ENCODE data around the gene SLC16A3.

Gene SLC16A3

DNA sequence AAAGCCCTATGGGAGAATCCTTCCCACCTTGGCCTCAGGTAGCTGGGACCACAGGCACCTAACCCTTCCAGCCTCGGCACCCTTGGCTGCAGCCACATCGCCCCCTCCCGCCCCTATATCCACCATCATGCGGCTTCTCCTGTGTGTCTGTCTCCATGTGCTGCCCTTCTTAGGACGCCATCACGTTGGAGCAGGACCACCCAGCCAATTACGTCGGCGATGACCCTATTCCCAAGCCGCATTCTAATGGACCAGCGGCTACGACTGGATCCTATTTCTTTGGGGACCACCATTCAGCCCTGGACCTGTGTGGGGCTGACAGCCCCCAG is 12.9 kb upstream of the SLC16A3 start:
- H3K4me2 ChIP-seq (ENCODE audit: low read length), result no peak overlapping the region
- no peak overlapping the region for H3K9ac ChIP-seq
- H3K4me3 ChIP-seq (ENCODE audit: low read depth, low read length), result no peak overlapping the region
- H3K4me1 ChIP-seq, result peaks cover 27% of the 10 kb centered on the region
- no peaks in the 10 kb centered on the region for H3K27me3 ChIP-seq (ENCODE audit: control insufficient read depth, insufficient read depth, low read length)
- H3K79me2 ChIP-seq, result peaks cover 3% of the 10 kb centered on the region
- no peaks in the 10 kb centered on the region for H3K36me3 ChIP-seq (ENCODE audit: control insufficient read depth, insufficient read depth, low read length)
- TF ChIP-seq, protein P1, sequence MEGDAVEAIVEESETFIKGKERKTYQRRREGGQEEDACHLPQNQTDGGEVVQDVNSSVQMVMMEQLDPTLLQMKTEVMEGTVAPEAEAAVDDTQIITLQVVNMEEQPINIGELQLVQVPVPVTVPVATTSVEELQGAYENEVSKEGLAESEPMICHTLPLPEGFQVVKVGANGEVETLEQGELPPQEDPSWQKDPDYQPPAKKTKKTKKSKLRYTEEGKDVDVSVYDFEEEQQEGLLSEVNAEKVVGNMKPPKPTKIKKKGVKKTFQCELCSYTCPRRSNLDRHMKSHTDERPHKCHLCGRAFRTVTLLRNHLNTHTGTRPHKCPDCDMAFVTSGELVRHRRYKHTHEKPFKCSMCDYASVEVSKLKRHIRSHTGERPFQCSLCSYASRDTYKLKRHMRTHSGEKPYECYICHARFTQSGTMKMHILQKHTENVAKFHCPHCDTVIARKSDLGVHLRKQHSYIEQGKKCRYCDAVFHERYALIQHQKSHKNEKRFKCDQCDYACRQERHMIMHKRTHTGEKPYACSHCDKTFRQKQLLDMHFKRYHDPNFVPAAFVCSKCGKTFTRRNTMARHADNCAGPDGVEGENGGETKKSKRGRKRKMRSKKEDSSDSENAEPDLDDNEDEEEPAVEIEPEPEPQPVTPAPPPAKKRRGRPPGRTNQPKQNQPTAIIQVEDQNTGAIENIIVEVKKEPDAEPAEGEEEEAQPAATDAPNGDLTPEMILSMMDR (IDR thresholded peaks at IDR 0.05), result no peak
- no peaks in the 10 kb centered on the region for H3K9me3 ChIP-seq (ENCODE audit: control insufficient read depth, low read length)
- H2AFZ ChIP-seq, result peak overlapping the region; percentile 75
- H3K27ac ChIP-seq, result peak overlapping the region; percentile 75

DNA sequence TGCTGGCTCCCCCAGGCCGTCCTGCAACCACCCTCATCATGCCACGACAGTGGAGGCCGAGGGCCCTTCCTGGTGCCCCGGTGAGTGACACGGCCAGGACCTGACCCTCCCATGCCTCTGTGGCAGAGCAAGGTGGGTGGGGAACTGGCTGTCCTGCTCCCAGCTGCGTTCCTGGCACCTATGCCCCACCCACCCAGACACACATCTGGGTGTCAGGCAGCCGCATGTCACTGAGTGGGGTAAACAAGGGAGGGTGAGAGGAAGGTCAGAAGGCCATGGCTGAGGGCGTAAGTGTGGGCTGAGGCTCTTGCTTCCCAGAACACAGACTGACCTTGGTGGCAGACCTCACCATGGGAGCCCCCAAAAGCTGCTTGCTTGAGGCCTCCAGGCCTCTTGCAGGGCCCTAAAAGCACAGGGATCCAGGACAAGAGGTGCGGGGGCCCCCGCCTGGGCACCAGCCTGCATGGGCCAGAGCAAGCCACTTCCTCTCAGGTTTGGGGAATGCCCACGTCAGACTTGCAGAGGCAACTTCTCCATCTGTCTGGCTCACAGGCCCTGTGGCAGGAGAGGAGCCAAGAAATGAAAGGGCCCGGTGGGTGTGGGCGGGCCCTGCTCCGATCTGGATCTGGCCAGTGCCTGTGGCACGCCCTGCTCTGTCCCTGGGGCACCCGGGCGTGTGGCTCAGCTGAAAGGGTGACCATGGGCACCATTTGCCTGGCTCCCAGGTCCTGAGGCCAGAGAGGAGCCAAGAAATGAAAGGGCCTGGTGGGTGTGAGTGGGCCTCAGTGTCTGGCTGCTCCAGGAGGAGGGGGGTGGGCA is 12.3 kb upstream of the SLC16A3 start:
- Histone ChIP-seq H3K27ac (peak overlapping the region; percentile 75), H3K36me3 (ENCODE audit: control insufficient read depth, insufficient read depth, low read length) (no peaks in the 10 kb centered on the region), H3K4me3 (ENCODE audit: low read depth, low read length) (peak overlapping the region; percentile 26), H3K4me1 (peaks cover 27% of the 10 kb centered on the region), H3K9ac (no peak overlapping the region), H3K27me3 (ENCODE audit: control insufficient read depth, insufficient read depth, low read length) (no peaks in the 10 kb centered on the region), H3K9me3 (ENCODE audit: control insufficient read depth, low read length) (no peaks in the 10 kb centered on the region), H2AFZ (peak overlapping the region; percentile 75), H3K4me2 (ENCODE audit: low read length) (peak overlapping the region; percentile 60), H3K79me2 (no peaks in the 10 kb centered on the region)
- TF ChIP-seq, protein P1 (IDR thresholded peaks at IDR 0.05), result no peak

DNA sequence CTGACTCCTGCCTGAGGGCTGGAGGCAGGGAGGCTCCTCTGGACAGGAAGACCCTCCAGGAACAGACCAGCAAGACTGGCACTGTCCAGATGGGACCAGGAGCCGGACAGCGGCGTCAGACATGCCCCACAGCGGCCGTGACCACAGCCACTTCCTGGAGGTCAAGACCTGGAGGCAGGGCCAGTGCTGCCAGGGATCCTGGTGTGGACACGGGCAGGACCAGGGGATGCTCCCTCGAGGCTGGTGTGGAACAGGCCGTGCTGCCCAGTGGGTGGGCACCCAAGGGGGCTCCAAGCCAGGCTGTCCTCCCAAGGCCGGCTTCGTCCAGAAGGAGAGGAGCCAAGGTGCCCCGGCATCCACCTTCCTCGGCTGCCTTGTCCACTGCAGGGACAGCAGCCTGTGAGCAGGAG is 11.7 kb upstream of the SLC16A3 start:
- H3K9me3 ChIP-seq (ENCODE audit: control insufficient read depth, low read length), result no peaks in the 10 kb centered on the region
- peaks cover 22% of the 10 kb centered on the region for H3K4me1 ChIP-seq
- peak overlapping the region; percentile 60 for H3K4me2 ChIP-seq (ENCODE audit: low read length)
- peak overlapping the region; percentile 75 for H3K27ac ChIP-seq
- H3K9ac ChIP-seq, result no peak overlapping the region
- H3K4me3 ChIP-seq (ENCODE audit: low read depth, low read length), result peak overlapping the region; percentile 26
- H3K36me3 ChIP-seq (ENCODE audit: control insufficient read depth, insufficient read depth, low read length), result no peaks in the 10 kb centered on the region
- H3K79me2 ChIP-seq, result no peaks in the 10 kb centered on the region
- H2AFZ ChIP-seq, result peak overlapping the region; percentile 75
- H3K27me3 ChIP-seq (ENCODE audit: control insufficient read depth, insufficient read depth, low read length), result no peaks in the 10 kb centered on the region
- TF ChIP-seq, protein P1 (IDR thresholded peaks at IDR 0.05), result no peak

DNA sequence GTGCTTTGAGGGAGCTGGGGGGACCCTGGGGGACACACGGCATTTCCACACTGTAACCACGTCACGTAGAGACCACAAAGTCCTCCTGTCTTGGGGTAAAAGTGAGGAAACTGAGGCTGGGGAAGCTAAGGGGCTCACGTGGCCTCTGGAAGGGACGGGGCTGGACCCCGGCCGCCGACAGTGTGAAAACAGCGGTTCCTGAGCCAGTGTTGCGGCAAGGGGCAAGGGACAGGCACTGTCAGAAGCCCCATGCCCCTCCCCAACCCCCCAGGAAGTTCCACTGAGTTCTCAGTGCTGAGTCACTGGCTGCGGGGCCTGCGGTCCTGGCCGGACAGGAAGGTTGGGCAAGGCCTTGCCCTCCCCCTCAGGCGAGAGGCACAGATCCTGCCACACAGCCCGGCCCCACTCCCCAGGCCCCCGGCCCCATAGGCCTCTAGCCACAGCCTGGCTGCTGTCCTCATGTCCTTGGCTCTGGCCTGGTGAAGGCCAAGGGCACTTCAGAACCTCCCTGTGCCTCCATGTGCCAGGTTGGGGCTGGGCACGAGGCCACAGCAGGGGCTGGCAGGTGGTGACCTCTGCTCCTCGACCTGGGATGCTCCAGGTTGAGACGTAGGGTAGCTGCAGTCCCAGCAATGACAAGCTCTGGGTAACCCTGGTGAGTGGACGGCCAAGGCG is 11.2 kb upstream of the SLC16A3 start:
- Histone ChIP-seq H3K27ac (peak overlapping the region; percentile 75), H3K4me2 (ENCODE audit: low read length) (no peak overlapping the region)

More for the DNA sequence above, 11.2 kb upstream of the SLC16A3 start:
- no peaks in the 10 kb centered on the region for H3K9me3 ChIP-seq (ENCODE audit: control insufficient read depth, low read length)
- peaks cover 22% of the 10 kb centered on the region for H3K4me1 ChIP-seq
- H3K9ac ChIP-seq, result no peak overlapping the region
- TF ChIP-seq, protein P1 (IDR thresholded peaks at IDR 0.05), result no peak
- no peak overlapping the region for H2AFZ ChIP-seq
- H3K79me2 ChIP-seq, result no peaks in the 10 kb centered on the region
- H3K4me3 ChIP-seq (ENCODE audit: low read depth, low read length), result no peak overlapping the region
- H3K36me3 ChIP-seq (ENCODE audit: control insufficient read depth, insufficient read depth, low read length), result no peaks in the 10 kb centered on the region
- H3K27me3 ChIP-seq (ENCODE audit: control insufficient read depth, insufficient read depth, low read length), result no peaks in the 10 kb centered on the region

All from parathyroid adenoma (tissue), 2 donors.